ENCODE data around the gene APP. TPM values are rescaled to one million over a fixed set of nuclear protein-coding genes. Genes with fewer than 3 reads are reported as not detected.

Gene APP
- total RNA-seq, 4 donors from 2014 or later, result 209 to 297 (median 240) TPM

DNA sequence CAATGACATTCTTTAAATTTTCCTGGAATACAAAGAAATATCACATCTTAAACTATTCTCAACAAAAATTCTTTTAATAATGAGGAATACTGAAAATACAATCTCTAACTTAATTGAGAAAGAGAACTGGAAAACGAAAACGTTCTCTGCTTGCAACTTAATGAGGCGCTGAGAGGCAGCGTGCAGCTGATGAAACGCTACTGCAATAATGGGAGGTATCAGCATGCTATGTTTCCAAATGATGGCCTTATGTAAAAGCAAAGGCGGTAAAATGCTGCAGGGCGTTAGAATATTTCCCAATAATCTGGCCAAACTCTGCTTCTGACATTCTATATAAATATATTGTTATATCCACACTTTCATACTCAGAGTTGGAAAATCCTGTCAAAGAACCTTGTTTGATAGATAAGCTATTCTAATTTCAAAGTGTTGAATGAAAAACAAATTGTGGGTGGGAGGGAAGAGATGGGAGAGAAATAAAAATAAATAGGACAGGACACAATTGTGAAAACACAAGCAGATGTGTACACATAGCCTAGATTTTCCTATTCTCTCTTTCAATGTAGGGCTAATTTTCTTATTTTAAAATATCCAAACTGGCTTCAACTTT is 70.9 kb downstream of the APP start:
- Histone ChIP-seq H3K4me1 (no peaks in the 10 kb centered on the region), H3K4me3 (no peak overlapping the region), H3K36me3 (peaks cover 0 to 2% (median 0%) of the 10 kb centered on the region in 3 donors), H3K9me3 (no peaks in the 10 kb centered on the region), H3K27me3 (no peaks in the 10 kb centered on the region), H3K27ac (no peak overlapping the region)
- no peak for TF ChIP-seq POLR2A (IDR thresholded peaks at IDR 0.05)
- TF ChIP-seq, protein P1, sequence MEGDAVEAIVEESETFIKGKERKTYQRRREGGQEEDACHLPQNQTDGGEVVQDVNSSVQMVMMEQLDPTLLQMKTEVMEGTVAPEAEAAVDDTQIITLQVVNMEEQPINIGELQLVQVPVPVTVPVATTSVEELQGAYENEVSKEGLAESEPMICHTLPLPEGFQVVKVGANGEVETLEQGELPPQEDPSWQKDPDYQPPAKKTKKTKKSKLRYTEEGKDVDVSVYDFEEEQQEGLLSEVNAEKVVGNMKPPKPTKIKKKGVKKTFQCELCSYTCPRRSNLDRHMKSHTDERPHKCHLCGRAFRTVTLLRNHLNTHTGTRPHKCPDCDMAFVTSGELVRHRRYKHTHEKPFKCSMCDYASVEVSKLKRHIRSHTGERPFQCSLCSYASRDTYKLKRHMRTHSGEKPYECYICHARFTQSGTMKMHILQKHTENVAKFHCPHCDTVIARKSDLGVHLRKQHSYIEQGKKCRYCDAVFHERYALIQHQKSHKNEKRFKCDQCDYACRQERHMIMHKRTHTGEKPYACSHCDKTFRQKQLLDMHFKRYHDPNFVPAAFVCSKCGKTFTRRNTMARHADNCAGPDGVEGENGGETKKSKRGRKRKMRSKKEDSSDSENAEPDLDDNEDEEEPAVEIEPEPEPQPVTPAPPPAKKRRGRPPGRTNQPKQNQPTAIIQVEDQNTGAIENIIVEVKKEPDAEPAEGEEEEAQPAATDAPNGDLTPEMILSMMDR (IDR thresholded peaks at IDR 0.05), result no peak
- DNase-seq, result no peak

DNA sequence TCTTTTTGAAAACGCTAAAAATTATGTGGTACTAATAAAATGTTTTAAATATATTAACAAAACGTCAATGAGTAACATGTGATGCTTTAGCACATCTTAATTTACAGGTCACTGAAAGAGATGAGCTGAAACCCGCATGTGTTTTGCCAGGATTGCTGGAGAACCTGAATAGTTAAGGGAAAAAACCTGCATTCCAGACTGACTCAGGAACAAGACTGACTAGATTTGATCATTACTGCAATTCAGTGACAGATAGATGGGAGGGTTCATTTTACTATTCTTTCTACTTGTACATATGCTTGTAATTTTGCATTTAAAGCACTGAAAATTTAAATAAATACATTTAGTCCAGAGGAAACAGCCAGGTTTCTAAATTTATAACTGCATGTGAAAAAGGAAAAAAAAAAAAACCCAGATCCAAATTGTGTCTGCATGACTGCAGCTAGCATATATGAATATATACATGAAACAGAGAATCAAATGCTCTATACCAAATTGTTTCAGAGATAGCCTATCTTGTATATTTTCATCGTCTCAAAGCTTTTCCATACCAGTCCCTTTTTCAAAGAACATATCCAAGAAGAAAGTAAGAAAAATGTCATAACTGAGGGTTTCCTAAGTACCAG is 71.7 kb downstream of the APP start:
- H3K27me3 ChIP-seq, result no peaks in the 10 kb centered on the region
- no peak overlapping the region for H3K27ac ChIP-seq

DNA sequence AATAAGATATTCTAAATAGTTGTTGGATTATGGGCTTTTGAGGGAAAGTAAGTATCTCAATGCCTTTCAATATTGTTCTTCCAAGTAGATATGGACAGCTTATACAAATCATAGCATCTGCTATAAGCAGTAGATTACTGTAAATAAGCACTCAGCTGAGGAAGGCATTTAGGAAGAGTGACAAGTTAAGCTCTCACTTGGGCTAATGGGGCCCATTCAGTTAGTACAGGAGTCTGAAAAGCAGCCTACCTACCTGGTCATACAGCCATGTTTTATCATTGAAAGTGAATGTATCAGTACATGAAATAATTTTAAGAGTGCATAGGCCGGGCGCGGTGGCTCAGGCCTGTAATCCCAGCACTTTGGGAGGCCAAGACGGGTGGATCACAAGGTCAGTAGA is 73.1 kb downstream of the APP start:
- no peak overlapping the region for H3K4me3 ChIP-seq
- no peaks in the 10 kb centered on the region for H3K9me3 ChIP-seq
- DNase-seq, result no peak
- no peaks in the 10 kb centered on the region for H3K4me1 ChIP-seq
- H3K36me3 ChIP-seq, result no peaks in the 10 kb centered on the region
- no peak for TF ChIP-seq POLR2A (IDR thresholded peaks at IDR 0.05)
- TF ChIP-seq, protein P1 (IDR thresholded peaks at IDR 0.05), result no peak
- H3K27ac ChIP-seq, result no peak overlapping the region
- no peaks in the 10 kb centered on the region for H3K27me3 ChIP-seq

More for the DNA sequence above, 71.7 kb downstream of the APP start:
- no peak for DNase-seq
- no peak for TF ChIP-seq POLR2A (IDR thresholded peaks at IDR 0.05)
- TF ChIP-seq, protein P1 (IDR thresholded peaks at IDR 0.05), result no peak
- no peaks in the 10 kb centered on the region for H3K9me3 ChIP-seq
- no peak overlapping the region for H3K4me3 ChIP-seq
- H3K4me1 ChIP-seq, result no peaks in the 10 kb centered on the region
- H3K36me3 ChIP-seq, result peaks cover 0 to 2% (median 0%) of the 10 kb centered on the region in 3 donors

DNA sequence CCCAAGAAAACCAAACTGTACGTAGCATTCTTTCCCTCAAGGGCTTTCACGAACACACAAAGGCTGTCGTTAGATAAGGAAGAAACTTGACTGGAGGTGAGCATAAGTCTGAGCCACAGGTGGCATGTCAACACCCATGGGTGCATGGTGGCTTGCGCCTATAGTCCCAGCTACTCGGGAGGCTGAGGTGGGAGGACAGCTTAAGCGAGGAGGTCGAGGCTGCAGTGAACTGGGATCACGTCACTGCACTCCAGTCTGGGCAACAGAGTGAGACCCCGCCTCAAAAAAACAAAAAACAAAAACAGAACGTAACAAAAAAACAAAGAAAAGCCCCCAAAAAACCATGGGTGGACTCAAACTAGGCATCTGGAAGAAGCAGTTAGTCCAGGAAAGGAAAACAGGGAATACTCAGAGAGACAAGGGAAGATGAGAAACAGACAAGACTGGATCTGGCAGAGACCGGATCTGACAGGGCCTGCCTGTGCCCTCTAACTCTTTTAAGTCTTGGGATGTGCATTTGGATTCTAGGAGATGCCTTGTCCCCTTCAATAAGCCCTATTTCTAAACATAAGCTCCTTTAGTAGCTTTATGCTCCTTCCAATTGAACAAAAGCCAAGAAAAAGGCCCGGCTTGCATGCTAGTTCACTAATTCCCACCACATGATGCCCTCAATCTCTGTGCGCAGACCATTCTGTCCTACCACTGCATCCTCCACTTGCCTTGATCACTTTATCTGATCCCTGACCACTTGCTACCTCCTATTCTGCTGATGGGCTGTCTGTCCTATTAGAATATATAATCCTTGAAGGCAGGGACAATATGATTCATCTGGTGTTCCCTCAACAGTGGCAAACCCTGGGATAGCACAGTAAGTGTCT is 73.8 kb downstream of the APP start:
- DNase-seq, result no peak
- no peaks in the 10 kb centered on the region for H3K9me3 ChIP-seq
- TF ChIP-seq, protein P1 (IDR thresholded peaks at IDR 0.05), result no peak
- no peak for TF ChIP-seq POLR2A (IDR thresholded peaks at IDR 0.05)

DNA sequence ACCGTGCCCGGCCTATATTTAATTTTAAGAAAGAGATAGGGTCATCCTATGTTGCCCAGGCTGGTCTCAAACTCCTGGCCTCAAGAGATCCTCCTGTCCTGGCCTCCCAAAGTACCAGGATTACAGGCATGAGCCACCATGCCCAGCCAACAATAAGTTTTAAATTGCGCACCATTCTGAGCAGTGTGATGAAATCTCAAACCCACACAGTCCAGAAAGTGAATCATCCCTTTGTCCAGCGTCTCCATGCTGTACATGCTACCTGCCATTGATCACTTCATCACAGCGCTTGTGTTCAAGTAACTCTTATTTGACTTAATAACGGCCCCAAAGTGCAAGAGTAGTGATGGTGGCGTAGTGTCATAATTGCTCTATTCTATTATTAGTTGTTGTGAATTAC is 75.4 kb downstream of the APP start:
- TF ChIP-seq, protein P1 (IDR thresholded peaks at IDR 0.05), result no peak
- TF ChIP-seq POLR2A (IDR thresholded peaks at IDR 0.05), result no peak
- H3K9me3 ChIP-seq, result no peaks in the 10 kb centered on the region
- H3K4me1 ChIP-seq, result no peaks in the 10 kb centered on the region
- H3K27ac ChIP-seq, result no peak overlapping the region
- H3K36me3 ChIP-seq, result no peaks in the 10 kb centered on the region
- DNase-seq, result no peak
- no peaks in the 10 kb centered on the region for H3K27me3 ChIP-seq
- no peak overlapping the region for H3K4me3 ChIP-seq

More for the DNA sequence above, 73.8 kb downstream of the APP start:
- Histone ChIP-seq H3K27me3 (no peaks in the 10 kb centered on the region), H3K36me3 (no peaks in the 10 kb centered on the region), H3K4me1 (no peaks in the 10 kb centered on the region), H3K27ac (no peak overlapping the region), H3K4me3 (no peak overlapping the region)
